ENCODE results near the gene SBF2.

DNA sequence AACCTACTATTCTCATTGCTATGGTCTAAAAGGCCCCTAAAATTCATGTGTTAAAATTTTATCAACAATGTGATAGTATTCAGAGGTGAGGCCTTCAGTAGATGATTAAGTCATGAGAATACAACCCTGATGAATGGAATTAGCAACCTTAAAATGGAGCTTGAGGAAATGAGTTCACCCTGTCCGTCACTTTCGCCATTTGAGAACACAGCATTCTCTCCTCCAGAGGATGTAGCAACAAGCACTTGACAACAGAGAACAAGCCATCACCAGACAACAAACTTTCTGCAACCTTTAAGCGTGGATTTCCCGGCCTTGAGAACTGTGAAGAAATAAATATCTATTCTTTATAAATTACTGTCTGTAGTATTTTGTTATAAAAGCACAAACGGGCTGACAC is 197.0 kb downstream of the SBF2 start:
- TF ChIP-seq EZH2 (IDR thresholded peaks at IDR 0.05; ENCODE audit: borderline replicate concordance, insufficient read depth, low read length, poor library complexity, severe bottlenecking) (no peak), POLR2AphosphoS5 (IDR thresholded peaks at IDR 0.05) (no peak), EP300 (conservative IDR thresholded peaks at IDR 0.05; ENCODE audit: poor library complexity, severe bottlenecking) (no peak)
- TF ChIP-seq, protein P1, sequence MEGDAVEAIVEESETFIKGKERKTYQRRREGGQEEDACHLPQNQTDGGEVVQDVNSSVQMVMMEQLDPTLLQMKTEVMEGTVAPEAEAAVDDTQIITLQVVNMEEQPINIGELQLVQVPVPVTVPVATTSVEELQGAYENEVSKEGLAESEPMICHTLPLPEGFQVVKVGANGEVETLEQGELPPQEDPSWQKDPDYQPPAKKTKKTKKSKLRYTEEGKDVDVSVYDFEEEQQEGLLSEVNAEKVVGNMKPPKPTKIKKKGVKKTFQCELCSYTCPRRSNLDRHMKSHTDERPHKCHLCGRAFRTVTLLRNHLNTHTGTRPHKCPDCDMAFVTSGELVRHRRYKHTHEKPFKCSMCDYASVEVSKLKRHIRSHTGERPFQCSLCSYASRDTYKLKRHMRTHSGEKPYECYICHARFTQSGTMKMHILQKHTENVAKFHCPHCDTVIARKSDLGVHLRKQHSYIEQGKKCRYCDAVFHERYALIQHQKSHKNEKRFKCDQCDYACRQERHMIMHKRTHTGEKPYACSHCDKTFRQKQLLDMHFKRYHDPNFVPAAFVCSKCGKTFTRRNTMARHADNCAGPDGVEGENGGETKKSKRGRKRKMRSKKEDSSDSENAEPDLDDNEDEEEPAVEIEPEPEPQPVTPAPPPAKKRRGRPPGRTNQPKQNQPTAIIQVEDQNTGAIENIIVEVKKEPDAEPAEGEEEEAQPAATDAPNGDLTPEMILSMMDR (IDR thresholded peaks at IDR 0.05; ENCODE audit: poor library complexity, severe bottlenecking), result no peak
